Neural progenitor cell (in vitro differentiated cells): ENCODE measurements around the gene UROC1. TPM values are rescaled to one million over a fixed set of nuclear protein-coding genes. Genes with fewer than 3 reads are reported as not detected.
A peak's percentile ranks its signal among the peaks of the same experiment; 100 is the strongest.

ENCODE experiments used
- DNase-seq: peaks from one replicate; pipeline ENCODE4 v3.0.0-alpha.2; 2016; ENCODE audit warnings: low spot score
- H2AFZ ChIP-seq: fragments of 200-600 bp; sonication (generic); replicated peaks from 2 replicates; pipeline ENCODE4 v1.6.1; 2016; ENCODE audit warnings: antibody characterized with exemption
- H3F3A ChIP-seq: fragments of 200-600 bp; sonication (generic); 2 replicates; pipeline ENCODE4 v1.6.1; 2016; ENCODE audit warnings: antibody characterized with exemption, low read depth
- H3K27ac ChIP-seq: fragments of 200-600 bp; sonication (generic); 2 replicates; pipeline ENCODE4 v1.5.1; 2016; ENCODE audit warnings: mild to moderate bottlenecking
- H3K27me3 ChIP-seq: fragments of 200-600 bp; sonication (generic); 2 replicates; pipeline ENCODE4 v1.6.1; 2016; ENCODE audit warnings: mild to moderate bottlenecking, moderate library complexity
- H3K36me3 ChIP-seq: fragments of 200-600 bp; sonication (generic); 2 replicates; pipeline ENCODE4 v1.5.1; 2016
- H3K4me1 ChIP-seq: fragments of 200-600 bp; sonication (generic); 2 replicates; pipeline ENCODE4 v1.6.1; 2016; ENCODE audit warnings: mixed run types
- H3K4me2 ChIP-seq: fragments of 200-600 bp; sonication (generic); 2 replicates; pipeline ENCODE4 v1.6.1; 2016
- H3K4me3 ChIP-seq: fragments of 200-600 bp; sonication (generic); 2 replicates; pipeline ENCODE4 v1.5.1; 2016
- H3K79me2 ChIP-seq: fragments of 200-600 bp; sonication (generic); 2 replicates; pipeline ENCODE4 v1.6.1; 2016; ENCODE audit warnings: low read depth
- H3K9ac ChIP-seq: fragments of 200-600 bp; sonication (generic); 2 replicates; pipeline ENCODE4 v1.6.1; 2016
- H3K9me3 ChIP-seq: fragments of 200-600 bp; sonication (generic); 2 replicates; pipeline ENCODE4 v1.5.1; 2016; ENCODE audit warnings: low read depth
- H4K20me1 ChIP-seq: fragments of 200-600 bp; sonication (generic); 2 replicates; pipeline ENCODE4 v1.6.1; 2016; ENCODE audit warnings: low read depth
- H3K27ac Mint-ChIP-seq: 3 replicates; pipeline ENCODE4 v1.8.0; 2021; ENCODE audit warnings: mixed read lengths
- H3K27me3 Mint-ChIP-seq: 2 replicates; pipeline ENCODE4 v1.8.0; 2022; ENCODE audit warnings: low read depth, mild to moderate bottlenecking, inconsistent platforms, moderate library complexity, mixed read lengths; ENCODE audit not compliant: insufficient read depth
- H3K36me3 Mint-ChIP-seq: 3 replicates; pipeline ENCODE4 v1.8.0; 2021; ENCODE audit warnings: mixed read lengths
- H3K4me1 Mint-ChIP-seq: 3 replicates; pipeline ENCODE4 v1.8.0; 2021; ENCODE audit warnings: mixed read lengths
- H3K4me3 Mint-ChIP-seq: 3 replicates; pipeline ENCODE4 v1.8.0; 2021; ENCODE audit warnings: mild to moderate bottlenecking, moderate library complexity, mixed read lengths
- H3K9me3 Mint-ChIP-seq: 3 replicates; pipeline ENCODE4 v1.8.0; 2020; ENCODE audit warnings: mixed read lengths
- EZH2 ChIP-seq: fragments of 200-600 bp; sonication (generic); IDR thresholded peaks from 2 replicates; pipeline ENCODE4 v1.6.1; 2017; ENCODE audit warnings: antibody characterized with exemption, mild to moderate bottlenecking, moderate library complexity
- EZH2phosphoT487 ChIP-seq: fragments of 200-600 bp; sonication (generic); IDR thresholded peaks from 2 replicates; pipeline ENCODE4 v1.6.1; 2017; ENCODE audit warnings: antibody characterized with exemption
- total RNA-seq: library from RNA; depleted of rRNA; stranded (reverse); fragments of >200 nt; gene quantifications from 2 replicates; pipeline ENCODE4 v1.2.3, GENCODE V29; 2015; ENCODE audit warnings: low replicate concordance
- TF ChIP-seq, protein P1 (sequence below): fragments of 200-600 bp; sonication (generic); IDR thresholded peaks from 2 replicates; pipeline ENCODE4 v1.5.1; 2017; ENCODE audit warnings: antibody characterized with exemption, mild to moderate bottlenecking

UROC1 gene
- total RNA-seq, 1 donor from 2014 or later = not detected

GRCh38 chr3:126515066-126515706 is 2.4 kb downstream of the UROC1 start:
- no peak for DNase-seq
- no peak overlapping the region for H3K4me3 ChIP-seq
- H3K27me3 ChIP-seq = no peaks in the 10 kb centered on the region
- no peak overlapping the region for H3K4me2 ChIP-seq
- Mint-ChIP-seq H3K9me3 (no peaks in the 10 kb centered on the region), H3K27me3 (peaks cover 4% of the 10 kb centered on the region), H3K36me3 (no peaks in the 10 kb centered on the region), H3K4me1 (peaks cover 36% of the 10 kb centered on the region), H3K27ac (no peak overlapping the region), H3K4me3 (no peak overlapping the region)
- H3K36me3 ChIP-seq = no peaks in the 10 kb centered on the region
- no peak overlapping the region for H2AFZ ChIP-seq
- no peaks in the 10 kb centered on the region for H3K9me3 ChIP-seq
- H3K79me2 ChIP-seq = no peaks in the 10 kb centered on the region
- H4K20me1 ChIP-seq = no peaks in the 10 kb centered on the region
- TF ChIP-seq EZH2phosphoT487 (no peak), EZH2 (no peak)
- TF ChIP-seq, protein P1, sequence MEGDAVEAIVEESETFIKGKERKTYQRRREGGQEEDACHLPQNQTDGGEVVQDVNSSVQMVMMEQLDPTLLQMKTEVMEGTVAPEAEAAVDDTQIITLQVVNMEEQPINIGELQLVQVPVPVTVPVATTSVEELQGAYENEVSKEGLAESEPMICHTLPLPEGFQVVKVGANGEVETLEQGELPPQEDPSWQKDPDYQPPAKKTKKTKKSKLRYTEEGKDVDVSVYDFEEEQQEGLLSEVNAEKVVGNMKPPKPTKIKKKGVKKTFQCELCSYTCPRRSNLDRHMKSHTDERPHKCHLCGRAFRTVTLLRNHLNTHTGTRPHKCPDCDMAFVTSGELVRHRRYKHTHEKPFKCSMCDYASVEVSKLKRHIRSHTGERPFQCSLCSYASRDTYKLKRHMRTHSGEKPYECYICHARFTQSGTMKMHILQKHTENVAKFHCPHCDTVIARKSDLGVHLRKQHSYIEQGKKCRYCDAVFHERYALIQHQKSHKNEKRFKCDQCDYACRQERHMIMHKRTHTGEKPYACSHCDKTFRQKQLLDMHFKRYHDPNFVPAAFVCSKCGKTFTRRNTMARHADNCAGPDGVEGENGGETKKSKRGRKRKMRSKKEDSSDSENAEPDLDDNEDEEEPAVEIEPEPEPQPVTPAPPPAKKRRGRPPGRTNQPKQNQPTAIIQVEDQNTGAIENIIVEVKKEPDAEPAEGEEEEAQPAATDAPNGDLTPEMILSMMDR = no peak
- H3K4me1 ChIP-seq = peaks cover 10% of the 10 kb centered on the region
- H3K9ac ChIP-seq = no peak overlapping the region
- no peaks in the 10 kb centered on the region for H3F3A ChIP-seq
- no peak overlapping the region for H3K27ac ChIP-seq

DNA sequence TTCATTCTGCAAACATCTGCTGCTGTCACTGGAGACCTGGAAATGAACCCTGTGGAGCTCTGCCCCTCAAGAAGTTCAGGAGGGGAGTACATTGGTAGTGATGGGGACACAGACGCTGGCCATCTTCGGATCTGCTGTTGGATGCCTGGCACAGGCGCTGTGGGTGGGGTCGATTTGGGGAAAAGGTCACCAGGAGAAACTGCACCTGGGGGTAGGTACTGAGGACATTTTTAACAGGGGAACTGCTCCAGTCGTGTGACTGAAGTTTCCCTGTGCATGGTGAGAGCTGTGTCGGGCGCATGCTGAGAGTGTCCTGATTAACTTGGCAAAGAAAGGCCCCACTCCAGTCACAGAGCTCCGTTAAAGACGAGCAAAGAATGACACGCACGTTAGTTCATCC is 3.4 kb downstream of the UROC1 start:
- TF ChIP-seq EZH2 (no peak), EZH2phosphoT487 (no peak)
- TF ChIP-seq, protein P1 = no peak
- Histone ChIP-seq H3K27me3 (no peaks in the 10 kb centered on the region), H3K4me2 (no peak overlapping the region), H3K9ac (no peak overlapping the region), H3F3A (no peaks in the 10 kb centered on the region), H4K20me1 (no peaks in the 10 kb centered on the region), H3K4me1 (peaks cover 10% of the 10 kb centered on the region), H3K4me3 (no peak overlapping the region), H3K9me3 (no peaks in the 10 kb centered on the region), H3K27ac (no peak overlapping the region), H3K36me3 (no peaks in the 10 kb centered on the region), H2AFZ (no peak overlapping the region), H3K79me2 (no peaks in the 10 kb centered on the region)
- H3K27ac Mint-ChIP-seq = peak overlapping the region; percentile 30
- no peaks in the 10 kb centered on the region for H3K36me3 Mint-ChIP-seq
- H3K27me3 Mint-ChIP-seq = peaks cover 4% of the 10 kb centered on the region
- no peak overlapping the region for H3K4me3 Mint-ChIP-seq
- no peaks in the 10 kb centered on the region for H3K9me3 Mint-ChIP-seq
- peaks cover 35% of the 10 kb centered on the region for H3K4me1 Mint-ChIP-seq
- DNase-seq = no peak

- H3K4me3 ChIP-seq = no peak overlapping the region
- no peaks in the 10 kb centered on the region for H3K9me3 ChIP-seq
- H3K27ac ChIP-seq = no peak overlapping the region
- no peaks in the 10 kb centered on the region for H4K20me1 ChIP-seq
- H3K27me3 Mint-ChIP-seq = peaks cover 4% of the 10 kb centered on the region
- TF ChIP-seq EZH2phosphoT487 (no peak), EZH2 (no peak)
- TF ChIP-seq, protein P1 = no peak
- no peaks in the 10 kb centered on the region for H3K4me1 ChIP-seq
- no peaks in the 10 kb centered on the region for H3K9me3 Mint-ChIP-seq
- H3K9ac ChIP-seq = no peak overlapping the region
- H3K4me1 Mint-ChIP-seq = peaks cover 28% of the 10 kb centered on the region
- DNase-seq = no peak
- H2AFZ ChIP-seq = no peak overlapping the region
- no peaks in the 10 kb centered on the region for H3K36me3 ChIP-seq
- no peaks in the 10 kb centered on the region for H3K36me3 Mint-ChIP-seq
- H3K4me3 Mint-ChIP-seq = no peak overlapping the region
- H3K27ac Mint-ChIP-seq = no peak overlapping the region
- no peaks in the 10 kb centered on the region for H3F3A ChIP-seq
- no peaks in the 10 kb centered on the region for H3K79me2 ChIP-seq
- no peak overlapping the region for H3K4me2 ChIP-seq
- H3K27me3 ChIP-seq = no peaks in the 10 kb centered on the region
These were observed 4.5 kb downstream of the UROC1 start for GRCh38 chr3:126512916-126513650.
